ENCODE data around the gene FNDC5. TPM values are rescaled to one million over a fixed set of nuclear protein-coding genes. Genes with fewer than 3 reads are reported as not detected.

Gene FNDC5
- polyA plus RNA-seq, 3 donors: 0.59 to 4.2 (median 0.77) TPM

DNA sequence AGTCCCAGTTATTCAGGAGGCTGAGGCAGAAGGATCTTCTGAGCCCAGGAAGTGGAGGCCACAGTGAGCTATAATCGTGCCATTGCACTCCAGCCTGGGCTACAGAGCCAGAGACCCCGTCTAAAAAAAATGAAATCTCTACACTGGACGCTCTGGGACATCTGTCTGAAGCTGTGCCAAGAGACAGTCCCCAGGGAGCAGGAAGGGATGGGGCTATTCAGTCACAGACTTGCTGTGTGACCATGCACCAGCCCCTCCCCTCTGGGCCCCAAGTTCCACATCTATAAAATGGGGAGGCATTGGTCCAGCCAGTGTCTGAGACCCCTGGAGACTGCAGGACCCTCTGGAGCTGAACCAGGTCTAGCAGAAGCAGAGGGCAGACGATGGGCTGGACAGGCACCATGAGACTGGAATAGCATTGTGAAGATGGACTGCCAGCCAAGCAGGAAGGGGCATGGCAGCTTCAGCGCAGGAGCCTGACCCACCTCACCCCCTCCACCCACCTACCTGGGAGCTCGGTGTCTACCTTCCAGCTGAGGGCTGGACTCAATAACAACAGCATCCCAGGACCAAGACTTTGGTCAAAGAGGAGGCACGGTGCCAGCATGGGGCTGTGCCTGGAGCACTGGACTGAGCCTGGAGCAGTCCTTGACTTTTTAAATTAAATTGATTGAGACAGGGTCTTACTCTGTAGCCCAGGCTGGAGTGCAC is 29.0 kb upstream of the FNDC5 start:
- H3K27ac ChIP-seq (ENCODE audit: low read depth, low read length): no peak overlapping the region
- 73 to 76% (median 74%) methylated on average over 7 of the region's 7 CpGs for WGBS, 3 donors

DNA sequence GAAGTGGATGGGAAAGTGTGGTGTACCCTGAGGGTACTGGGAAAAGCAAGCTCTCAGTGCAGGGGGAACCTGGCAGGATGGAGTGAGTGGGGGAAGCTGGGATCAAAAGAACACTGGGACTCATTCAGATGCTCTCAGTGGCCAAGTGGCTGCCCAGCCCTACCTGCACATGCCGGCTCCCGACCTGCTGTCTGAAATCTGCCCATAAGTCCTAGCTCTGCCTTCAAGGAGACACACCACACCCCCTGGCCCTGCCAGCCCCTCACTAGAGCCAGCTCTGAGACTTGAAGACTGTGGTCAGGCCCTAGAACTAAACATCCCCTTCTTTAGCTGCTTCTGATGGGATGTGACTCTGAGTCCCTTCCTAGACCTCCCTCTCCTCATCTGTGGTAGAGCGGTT is 28.2 kb upstream of the FNDC5 start:
- H3K27ac ChIP-seq (ENCODE audit: low read depth, low read length): no peak overlapping the region
- 90 to 99% (median 97%) methylated on average over 3 of the region's 3 CpGs for WGBS, 3 donors

DNA sequence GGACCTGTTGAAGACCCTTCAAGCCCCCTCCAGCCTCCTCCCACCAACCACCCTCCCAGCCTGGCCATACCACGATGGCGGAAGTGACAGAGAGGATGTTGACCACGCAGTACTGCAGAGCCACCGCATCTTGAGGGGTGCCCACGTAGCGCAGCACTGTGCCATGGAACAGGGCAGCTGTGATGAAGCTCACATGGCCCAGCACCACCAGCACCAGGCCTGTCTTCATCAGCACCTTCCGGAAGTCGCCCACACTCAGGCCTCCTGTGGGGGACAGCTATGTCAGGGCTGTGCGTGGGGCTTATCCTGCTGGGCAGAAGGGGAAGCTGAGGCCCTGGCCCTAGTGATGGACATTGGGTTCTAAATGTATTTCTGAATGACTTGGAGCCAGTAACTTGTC is 27.3 kb upstream of the FNDC5 start:
- 91 to 96% (median 91%) methylated on average over 9 of the region's 9 CpGs for WGBS, 3 donors
- no peak overlapping the region for H3K27ac ChIP-seq (ENCODE audit: low read depth, low read length)

DNA sequence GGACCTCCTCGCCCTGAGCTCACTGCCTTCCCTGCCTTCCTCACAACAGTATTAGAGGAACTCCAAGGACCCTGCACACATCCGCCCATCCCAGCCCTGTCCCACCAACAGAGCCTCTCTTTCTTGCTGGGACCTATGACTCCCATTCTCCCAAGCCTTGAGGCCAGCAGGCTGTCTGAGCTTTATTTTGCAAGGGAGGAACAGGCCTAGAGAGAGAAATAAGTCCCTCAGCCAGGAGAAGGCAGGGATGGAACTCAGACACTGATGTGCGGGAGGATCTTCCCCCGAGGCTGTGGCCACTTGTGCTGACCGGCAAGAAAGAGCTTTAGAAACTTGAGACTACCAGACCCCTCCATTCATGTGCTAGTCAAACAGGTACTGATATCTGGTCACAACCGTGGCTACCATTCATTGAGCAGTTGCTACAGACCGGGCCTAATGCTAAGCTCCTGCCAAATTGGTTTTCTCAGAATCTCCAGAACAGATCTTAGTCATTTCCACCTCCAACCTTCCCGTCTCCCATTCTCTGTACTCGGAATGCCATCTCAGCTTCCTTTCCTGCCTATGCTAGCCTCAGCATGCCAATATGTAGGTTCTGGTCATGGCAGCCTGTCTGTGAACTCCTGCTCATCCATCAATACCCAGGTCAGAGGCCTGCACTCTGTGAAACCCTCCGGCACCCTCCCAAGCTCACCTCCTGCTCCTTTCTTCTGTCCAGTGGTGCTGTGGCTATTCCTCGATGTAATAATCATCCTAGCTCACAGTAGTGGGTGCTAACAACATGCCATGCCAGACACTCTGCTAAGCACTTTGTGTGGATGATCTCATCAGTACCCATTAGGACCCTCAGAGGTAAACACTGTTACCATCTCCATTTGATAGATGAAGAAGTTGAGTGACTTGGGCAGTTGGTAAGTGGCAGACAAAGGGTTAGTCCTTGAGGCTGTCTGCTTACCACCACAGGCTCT is 26.7 kb upstream of the FNDC5 start:
- WGBS, 3 donors: 76 to 82% (median 79%) methylated on average over 11 of the region's 11 CpGs
- no peak overlapping the region for H3K27ac ChIP-seq (ENCODE audit: low read depth, low read length)

DNA sequence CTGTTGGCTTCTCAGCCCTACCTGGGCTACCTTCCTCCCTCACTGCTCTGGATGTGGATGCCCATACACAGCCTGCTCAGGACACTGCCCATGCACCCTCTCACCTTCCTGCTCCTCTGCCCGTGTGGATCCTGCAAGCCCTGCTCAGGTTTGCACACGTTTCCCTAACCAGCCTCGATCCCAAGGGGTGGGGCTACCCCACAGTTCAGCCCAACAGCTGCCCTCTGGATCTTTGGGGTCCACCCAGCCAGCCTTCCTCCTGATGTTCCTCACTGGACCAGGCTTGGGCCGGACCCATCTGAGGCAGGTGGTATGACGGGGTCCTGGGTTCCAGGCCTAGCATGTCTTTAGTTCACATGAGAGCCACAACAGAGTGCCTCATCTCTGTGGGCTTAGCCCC is 25.7 kb upstream of the FNDC5 start:
- 80 to 85% (median 80%) methylated on average over 5 of the region's 5 CpGs for WGBS, 3 donors
- no peak overlapping the region for H3K27ac ChIP-seq (ENCODE audit: low read depth, low read length)

DNA sequence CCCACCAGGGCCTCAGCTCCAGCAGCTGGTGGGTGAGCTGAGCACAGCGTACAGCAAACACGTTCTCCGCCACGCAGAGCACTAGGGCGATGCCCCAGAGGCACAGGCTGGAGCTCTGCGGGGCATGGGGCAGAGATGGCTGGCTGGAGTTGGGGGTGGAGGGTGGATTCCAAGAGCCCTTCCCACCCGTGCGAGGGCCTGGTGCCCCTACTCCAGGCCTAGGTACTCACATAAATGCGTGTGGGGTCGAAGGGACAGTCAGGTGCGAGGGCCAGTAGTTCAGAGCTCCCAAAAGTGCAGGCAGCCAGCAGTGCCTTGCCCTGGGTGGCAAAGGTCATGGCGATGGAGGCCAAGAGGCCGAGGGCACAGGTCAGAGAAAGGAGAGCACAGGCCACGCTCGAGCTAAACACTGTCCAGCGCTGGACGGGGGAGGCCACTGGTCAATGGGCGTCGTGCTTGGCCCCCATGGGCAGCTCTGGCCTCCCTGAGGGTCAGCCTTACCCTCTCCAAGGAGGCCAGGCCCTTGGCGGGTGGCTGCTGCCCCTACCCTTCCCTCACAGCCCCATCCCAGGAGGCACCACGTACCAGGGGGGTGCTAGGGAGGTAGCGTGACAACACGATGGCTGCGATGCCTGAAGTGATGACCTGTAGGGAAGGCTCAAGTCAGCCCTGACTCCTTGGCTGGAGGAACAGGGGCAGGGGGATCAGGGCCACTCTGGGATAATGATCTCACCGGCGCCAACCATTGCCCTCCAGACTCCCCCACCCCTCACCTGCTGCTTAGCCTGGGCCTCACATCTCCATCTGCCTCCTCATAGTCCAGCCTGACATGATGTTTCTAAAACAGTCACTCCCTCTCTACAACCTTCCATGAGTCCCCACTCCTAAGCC is 24.9 kb upstream of the FNDC5 start:
- no peak overlapping the region for H3K27ac ChIP-seq (ENCODE audit: low read depth, low read length)
- WGBS, 3 donors: 90 to 95% (median 92%) methylated on average over 26 of the region's 26 CpGs

DNA sequence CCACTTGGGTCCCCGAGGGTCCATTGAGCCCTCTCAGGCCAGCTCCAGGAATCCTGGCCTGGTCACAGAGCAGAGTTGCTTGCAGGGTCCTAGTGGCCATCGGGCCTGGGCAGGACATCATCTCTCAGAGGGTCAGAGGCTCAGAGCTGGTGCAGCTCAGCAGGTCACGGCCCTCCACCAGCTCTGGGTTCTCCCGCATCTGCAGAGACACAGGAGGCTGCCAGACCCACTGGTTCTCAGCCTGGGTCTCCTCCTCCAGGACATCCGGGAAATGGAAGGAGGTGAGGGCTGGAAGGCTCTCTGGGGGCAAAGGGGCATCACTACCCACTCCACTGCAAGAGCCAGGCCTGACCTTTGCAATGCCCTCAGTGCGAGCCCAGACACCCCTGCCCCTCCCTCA is 24.0 kb upstream of the FNDC5 start:
- 81 to 87% (median 87%) methylated on average over 6 of the region's 6 CpGs for WGBS, 3 donors
- H3K27ac ChIP-seq (ENCODE audit: low read depth, low read length): no peak overlapping the region

DNA sequence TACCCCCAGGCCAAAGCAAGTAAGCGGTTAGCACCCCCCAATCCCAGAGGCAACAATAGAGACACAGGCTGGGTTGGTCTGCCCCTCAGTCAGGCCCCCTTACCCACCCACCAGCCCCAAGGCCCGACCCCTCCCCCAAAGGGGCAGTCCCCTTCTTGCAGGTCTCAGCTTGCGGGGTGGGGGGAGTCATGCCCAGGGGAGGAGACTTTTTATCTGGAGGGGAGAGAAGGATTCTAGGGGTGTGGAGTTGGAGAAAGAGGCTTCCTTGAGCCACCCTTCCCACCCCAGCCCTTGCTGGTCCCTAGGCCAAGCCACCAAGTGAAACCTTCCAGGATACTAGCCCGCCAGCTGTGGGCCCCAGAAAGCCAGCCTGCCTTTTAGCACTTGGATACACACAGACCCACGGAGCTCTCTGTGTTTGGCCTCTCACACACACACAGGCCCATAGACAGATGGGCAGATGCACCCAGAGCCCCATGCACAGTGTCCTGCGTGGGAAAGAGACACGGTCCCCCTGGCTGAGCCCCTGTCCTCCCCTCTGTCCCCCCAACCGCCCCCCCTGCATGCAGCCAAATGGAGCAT is 23.4 kb upstream of the FNDC5 start:
- no peak overlapping the region for H3K27ac ChIP-seq (ENCODE audit: low read depth, low read length)
- 67 to 78% (median 69%) methylated on average over 8 of the region's 8 CpGs for WGBS, 3 donors

DNA sequence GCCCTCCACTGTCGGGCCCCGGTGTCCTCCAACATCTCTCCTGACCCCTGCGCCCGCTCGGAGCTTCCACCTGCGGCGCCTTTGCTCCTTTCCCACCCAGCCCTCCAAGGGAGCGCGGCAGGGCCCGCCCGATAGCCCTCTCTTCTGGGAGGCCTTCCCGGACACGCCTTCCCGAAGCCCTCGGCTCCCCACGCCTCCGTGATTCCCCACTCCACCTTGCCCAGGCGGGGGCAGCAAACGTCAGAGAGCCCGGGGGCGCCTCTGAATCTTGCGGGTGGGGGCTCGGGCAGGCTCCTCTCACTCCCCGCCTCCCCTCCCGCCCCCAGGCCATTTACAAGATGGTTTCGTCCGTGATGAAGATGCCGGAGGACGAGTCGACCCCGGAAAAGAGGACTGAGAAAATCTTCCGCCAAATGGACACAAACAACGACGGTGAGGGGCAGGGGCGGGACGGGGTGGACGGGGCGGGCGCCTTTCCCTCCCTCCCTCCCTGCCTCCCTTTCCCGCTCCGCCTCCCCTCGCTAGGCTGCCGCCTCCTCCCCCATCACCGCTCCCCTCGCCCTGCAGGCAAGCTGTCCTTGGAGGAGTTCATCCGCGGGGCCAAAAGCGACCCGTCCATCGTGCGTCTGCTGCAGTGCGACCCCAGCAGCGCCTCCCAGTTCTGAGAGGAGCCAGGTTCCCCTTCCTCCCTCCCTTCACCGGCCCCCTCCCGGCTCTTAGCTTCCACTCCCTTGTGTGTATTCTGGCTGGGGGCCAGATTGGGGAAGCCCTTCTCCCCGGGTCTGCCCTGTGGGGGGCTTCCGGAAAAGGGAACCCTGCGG is 22.7 kb upstream of the FNDC5 start:
- no peak overlapping the region for H3K27ac ChIP-seq (ENCODE audit: low read depth, low read length)
- 2 to 5% (median 2%) methylated on average over 51 to 58 of the region's 58 CpGs for WGBS, 3 donors

DNA sequence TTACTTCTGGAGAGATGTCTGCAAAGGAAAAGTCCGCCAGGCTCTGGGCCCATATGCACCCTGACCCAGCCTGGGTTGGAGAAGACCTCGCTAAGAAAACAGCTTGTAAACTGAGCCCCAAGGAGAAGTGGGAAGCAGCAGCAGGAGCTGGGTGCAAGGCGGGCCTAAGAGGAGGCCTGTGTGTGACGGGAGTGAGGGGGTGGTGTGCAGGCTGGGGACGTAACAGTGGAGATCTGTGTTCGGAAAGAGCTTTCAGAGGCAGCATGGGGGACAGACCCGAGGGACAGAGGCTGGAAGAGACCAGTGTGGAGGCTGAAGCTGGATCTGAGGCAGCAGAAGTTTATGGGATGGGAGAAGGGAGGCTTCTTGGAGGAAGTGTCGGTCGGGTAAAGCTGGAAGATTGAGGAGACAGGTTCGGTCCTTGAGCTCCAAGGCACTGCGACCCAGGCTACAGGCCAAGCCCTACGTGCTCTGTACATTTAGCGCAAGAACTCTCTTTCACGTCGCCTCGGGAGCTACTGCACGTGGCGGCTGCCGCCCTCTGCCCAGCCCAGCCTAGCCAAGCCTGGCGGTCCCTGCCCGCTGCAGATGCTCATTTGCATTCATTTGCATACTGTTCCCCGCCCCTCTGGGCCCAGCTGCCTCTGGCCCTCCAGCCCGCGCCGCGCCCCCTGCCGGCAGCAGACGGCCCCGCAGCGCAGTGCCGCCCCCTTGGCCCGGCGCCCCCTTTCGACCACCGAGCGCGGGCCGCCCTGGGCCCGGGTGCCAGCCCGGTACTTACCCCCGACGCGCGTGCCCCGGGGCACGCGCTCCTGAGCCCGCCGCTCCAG is 21.9 kb upstream of the FNDC5 start:
- no peak overlapping the region for H3K27ac ChIP-seq (ENCODE audit: low read depth, low read length)
- WGBS, 3 donors: 20 to 28% (median 22%) methylated on average over 27 to 49 of the region's 49 CpGs

DNA sequence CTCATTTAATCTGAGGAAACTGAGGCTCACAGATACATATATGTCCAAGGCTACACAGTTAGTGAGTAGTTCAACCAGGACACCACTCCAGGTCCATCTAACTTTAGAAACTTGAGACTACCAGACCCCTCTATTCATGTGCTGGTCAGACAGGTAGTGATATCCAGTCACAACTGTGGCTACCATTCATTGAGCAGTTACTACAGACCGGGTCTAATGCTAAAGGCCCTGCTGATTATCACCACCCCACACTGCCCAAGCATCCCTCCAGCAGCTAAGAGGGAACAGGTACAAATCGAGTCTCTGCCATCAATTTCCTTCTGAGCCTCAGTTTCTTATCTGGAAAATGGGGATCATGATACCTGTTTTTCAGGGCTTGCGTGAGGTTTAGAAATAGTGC is 20.9 kb upstream of the FNDC5 start:
- WGBS, 3 donors: 86 to 96% (median 91%) methylated on average over 3 of the region's 3 CpGs
- H3K27ac ChIP-seq (ENCODE audit: low read depth, low read length): no peak overlapping the region

DNA sequence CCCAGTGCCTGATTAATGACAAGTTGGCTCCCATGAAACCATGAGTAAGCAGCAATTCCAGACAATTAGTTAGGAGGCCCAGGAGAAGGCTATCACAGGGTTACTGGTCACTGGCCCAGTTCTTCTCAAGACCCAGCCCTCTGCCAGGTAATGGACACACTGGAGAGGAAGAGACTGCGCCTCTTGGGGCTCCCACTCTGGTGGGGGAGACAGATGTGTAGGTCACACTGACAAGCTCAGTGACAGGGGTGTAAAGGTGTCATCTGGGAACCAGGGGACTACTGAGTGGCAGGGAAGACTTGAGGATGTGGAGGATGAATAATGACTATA is 20.5 kb upstream of the FNDC5 start:
- H3K27ac ChIP-seq (ENCODE audit: low read depth, low read length): no peak overlapping the region
- 94 to 100% (median 94%) methylated on average over 1 of the region's 1 CpG for WGBS, 3 donors

DNA sequence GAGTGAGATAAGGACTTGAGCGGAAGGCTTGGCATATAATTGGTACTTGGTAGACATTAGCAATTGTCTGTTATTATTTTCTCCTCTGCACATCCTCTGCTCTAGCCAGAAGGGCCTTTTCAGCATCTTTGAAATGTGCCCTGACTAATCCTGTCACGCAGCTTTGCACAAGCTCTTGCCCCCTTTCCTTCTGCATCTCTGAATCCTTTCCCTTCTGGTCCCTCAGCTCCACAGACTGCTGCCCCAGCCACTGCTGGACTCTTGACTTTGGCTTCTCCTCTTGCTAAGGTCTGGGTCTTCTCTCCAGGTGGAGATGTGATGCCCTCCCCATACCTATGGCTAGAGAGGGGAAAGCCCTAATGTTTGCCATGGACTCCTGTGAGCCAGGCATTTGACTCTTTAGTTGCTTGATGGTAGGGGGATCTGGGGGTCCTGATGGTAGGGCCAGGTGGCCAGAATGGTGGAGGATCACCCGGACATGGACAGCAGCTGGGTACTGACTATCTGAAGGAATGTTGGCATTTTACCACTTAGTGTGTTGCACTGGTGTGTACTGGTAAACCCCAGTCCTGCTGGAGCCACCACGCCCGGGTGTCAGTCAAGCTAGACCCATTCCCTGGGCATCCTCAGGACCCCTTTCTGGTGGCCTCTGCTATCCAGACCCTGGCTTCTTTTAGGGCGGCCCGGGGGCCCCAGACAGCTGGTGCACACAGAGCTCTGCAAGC is 20.0 kb upstream of the FNDC5 start:
- WGBS, 3 donors: 72 to 91% (median 90%) methylated on average over 7 of the region's 7 CpGs
- H3K27ac ChIP-seq (ENCODE audit: low read depth, low read length): no peak overlapping the region

DNA sequence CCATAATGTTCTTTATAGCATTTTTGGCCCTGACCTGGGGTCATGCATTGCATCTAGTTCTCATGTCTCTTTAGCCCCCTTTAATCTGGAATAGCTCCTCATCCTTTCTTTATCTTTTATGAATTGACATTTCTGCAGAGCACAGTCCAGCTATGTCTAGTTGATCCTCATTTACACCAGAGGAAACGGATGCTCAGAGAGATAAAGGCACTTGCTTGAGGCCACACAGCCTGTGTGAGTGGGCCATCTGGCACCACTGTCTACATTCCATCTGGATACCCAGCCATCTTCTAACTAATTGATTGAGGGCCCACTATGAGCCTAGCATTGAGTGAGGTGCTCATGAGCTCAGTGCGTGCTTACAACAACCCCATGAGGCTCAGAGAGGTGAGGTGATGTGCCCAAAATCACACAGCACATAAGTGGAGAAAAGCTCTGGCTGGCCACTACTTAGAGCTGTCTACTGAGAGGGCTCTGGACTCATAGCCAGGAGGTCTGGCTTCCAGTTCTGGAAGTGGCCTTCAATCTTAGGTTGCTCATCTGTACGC is 19.1 kb upstream of the FNDC5 start:
- no peak overlapping the region for H3K27ac ChIP-seq (ENCODE audit: low read depth, low read length)
- WGBS, 3 donors: 90 to 92% (median 91%) methylated on average over 3 of the region's 3 CpGs

DNA sequence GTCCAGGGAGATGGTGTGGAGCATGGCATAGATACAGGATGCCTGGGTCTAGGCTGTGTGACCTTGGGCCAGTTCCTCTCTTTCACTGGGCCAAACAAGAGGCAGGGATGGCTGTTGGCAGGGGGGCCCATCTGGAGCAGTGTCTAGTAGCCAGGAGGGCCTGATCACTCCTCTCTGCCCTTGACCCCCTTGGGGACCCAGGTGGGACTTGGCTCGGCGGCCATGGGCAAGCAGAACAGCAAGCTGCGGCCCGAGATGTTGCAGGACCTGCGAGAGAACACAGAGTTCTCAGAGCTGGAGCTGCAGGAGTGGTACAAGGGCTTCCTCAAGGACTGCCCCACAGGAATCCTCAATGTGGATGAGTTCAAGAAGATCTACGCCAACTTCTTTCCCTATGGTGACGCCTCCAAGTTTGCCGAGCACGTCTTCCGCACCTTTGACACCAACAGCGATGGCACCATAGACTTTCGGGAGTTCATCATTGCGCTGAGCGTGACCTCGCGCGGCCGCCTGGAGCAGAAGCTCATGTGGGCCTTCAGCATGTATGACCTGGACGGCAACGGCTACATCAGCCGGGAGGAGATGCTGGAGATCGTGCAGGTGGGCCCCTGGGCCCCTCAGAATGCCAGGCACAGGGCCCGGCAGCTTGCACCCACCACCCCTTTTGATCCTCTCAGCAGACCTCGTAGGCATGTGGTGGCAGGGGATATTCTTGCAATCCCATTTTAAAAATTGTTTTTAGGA is 18.1 kb upstream of the FNDC5 start:
- H3K27ac ChIP-seq (ENCODE audit: low read depth, low read length): no peak overlapping the region
- 90 to 95% (median 90%) methylated on average over 24 of the region's 24 CpGs for WGBS, 3 donors

Data from adipose tissue (tissue), 3 donors.